ENCODE measurements around the gene TENM4.

TENM4 gene

DNA sequence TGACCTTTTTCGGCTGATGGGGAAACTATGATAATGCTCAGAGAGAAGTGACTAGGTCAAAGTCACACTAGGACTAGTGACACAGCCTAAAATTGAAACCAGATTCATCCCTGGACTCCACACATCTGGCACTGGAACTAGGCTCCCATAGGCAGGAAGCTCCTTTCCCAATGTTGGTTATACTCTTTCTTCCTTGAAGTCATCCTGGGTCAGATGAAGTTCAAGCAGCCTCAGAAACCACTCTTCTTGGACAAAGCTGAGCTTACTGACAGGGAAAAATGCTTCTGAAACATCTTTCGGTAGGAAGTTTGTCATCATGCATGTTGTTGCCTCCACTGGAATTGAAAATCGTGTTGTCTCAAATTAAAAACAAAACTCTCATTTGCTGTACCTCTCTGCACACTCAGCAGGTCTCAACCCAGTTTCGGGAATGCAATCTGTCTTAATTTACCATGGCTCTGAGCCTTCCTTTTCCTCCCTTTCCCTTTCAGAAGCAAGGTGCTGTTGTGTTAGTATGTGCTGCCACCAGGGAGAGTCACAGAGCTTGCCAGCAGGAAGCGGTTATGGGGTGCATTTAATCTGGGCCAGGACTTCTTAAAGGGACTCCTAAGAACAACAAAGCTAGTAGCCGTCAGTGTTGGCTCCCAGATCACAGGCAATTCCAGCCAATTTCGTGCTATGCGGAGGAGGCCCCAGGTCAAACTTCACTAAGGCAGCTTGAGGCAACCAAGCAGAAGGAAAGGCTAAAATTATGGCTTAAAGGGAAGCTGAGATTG lies 384.8 kb downstream of the TENM4 start:
- no peak for DNase-seq (ENCODE audit: low spot score)

DNA sequence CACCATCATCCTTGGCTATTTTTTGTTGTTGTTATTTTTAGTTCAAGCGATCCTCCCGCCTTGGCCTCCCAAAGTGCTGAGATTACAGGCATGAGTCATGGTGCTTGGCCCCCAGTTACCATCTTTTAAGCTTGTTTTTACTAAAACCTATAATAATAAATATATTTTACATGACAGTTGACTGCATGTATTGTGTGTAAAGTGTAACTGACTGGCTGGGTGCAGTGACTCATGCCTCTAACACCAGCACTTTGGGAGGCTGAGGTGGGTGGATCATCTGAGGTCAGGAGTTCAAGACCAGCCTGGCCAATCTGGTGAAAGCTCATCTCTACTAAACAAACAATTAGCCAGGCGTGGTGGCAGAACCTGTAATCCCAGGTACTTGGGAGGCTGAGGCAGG lies 386.2 kb downstream of the TENM4 start:
- DNase-seq (ENCODE audit: low spot score), result no peak

- no peak for DNase-seq (ENCODE audit: low spot score)
Observed at GRCh38 chr11:79052544-79052943, 388.3 kb downstream of the TENM4 start.

DNA sequence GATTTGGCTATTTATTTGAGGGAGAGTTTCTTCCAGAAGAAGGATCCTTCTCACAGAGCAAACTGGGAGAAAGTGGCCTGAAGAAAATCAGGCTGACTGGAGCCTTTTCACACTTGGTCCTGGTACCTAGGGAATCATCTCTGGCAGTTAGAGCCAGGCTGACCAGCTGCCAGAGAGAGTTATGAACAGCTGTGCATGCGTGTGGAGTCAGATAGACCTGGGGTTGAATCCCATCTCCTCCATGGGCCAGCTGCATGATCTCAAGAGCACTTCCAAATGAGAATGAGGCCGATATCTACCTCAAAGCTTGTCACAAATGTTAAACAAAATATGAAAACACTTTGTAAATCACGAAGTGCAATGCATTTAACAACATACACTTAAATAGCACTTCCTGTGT lies 390.0 kb downstream of the TENM4 start:
- DNase-seq (ENCODE audit: low spot score), result no peak

- DNase-seq (ENCODE audit: low spot score), result no peak
Observed at GRCh38 chr11:79049741-79050179, 391.1 kb downstream of the TENM4 start.

GRCh38 chr11:79047980-79048379 lies 392.9 kb downstream of the TENM4 start:
- no peak for DNase-seq (ENCODE audit: low spot score)

DNA sequence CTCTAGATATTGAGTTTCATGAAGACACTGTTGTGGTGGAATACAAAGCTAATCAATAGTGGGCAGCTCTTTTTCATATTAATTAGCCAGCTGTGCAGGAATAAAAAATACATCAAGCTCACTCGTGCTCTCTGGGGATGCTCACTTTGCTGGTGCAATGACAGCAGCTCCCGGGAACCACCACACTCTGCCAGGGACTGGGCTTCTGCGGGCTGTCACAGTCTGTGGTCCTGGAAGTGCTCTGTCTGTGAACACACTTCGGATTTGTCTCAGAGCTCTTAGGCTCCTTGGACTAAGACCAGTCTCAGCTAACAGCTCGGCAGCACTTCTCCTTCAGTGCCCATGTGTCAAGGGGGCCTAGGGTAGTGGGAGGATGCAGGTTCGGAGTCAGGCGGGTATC lies 393.5 kb downstream of the TENM4 start:
- no peak for DNase-seq (ENCODE audit: low spot score)

DNA sequence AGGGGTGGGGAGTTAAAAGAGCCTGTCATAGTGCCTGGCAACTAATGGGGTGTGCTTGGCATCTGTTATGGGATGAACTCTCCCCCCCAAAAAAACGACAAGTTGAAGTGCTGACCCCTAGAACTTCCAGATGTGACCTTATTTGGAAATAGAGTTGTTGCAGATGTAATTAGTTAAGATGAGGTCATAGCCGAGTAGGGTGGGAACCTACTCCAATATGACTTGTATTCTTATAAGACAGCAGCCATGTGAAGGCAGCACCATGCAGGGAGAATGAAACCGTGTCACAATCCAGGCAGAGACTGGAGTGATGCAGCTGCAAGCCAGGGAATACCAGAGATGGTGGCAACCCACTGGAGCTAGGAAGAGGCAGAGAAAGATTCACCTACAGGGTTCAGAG lies 394.5 kb downstream of the TENM4 start:
- DNase-seq (ENCODE audit: low spot score), result no peak

DNA sequence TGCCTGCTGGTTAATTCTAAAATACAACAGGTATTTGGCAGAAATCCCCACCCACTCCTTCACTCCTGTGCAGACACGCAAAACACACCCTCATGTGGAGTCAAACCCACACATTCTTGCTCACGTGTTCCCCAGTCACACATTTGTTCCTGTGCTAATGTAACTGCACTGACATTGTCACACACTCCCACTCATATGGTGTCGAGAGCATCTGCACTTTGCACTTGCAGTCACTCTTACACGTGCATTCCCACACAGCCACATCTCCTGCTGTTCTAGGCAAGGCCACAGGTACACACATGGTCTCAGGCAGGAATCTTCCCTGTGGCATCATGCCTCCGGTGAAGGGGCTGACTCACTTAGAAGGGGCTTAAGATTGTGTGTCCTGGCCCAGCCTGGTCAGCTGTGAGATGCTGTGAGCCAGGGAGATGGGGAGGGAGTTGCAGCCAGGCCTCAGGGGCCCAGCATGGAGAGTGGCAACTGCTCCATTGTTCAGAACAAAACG lies 395.0 kb downstream of the TENM4 start:
- no peak for DNase-seq (ENCODE audit: low spot score)

DNA sequence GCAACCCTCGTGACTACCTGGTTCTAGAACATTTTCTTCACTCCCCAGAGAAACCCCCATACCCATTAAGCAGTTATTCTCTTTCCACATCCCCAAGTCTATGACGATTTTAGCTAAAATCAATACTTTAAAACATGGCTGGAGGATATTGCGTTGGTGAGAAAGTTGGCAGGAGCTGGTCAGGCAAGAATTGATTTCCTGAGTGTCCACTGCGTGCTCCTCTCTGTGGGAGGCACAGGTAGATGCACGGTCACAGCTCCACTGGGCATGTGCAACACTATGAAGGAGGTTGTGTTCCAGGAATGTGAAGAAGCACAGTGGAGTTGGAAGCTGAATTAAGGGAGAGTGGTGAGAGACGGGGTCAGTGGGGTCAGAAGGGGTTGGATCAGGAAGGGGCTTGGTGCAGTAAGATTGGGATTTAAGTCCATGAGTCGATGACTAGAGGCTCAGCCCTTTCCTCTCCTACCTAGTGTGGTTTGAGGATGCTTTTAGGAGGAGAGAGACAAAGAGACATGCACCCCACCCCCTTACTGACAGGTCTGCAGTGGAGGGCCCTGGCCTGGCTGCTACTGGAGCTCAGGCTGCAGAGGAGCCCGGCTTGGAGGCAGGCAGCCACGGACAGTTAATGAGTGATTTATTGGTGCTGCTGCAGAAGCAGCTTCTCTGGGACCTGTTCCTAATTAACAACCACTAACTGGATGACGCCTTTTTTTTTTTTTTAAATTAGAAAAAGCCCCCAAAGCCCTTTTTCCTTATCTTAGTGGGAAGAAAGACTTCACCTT lies 395.6 kb downstream of the TENM4 start:
- no peak for DNase-seq (ENCODE audit: low spot score)

- no peak for DNase-seq (ENCODE audit: low spot score)
Observed at GRCh38 chr11:79044201-79044600, 396.6 kb downstream of the TENM4 start.

DNA sequence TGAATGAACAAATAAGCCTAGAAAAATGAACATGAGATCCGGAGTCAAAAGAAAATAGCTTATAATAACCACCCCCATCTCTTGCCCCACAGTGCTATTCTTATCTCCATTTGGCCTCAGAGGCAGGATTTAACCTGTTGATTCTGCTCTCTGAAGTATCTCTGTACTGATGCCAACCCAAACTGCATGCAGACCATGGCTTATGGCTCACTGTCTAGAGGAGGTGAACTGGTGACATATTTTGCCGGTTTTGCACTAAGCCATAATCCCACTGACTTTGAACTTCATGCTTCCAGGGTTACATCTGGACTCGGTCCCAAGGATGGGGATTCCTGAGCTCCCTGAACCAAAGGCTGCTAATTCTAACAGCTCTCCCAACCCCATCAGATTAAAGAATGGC lies 397.1 kb downstream of the TENM4 start:
- no peak for DNase-seq (ENCODE audit: low spot score)

GRCh38 chr11:79042824-79043223 lies 398.0 kb downstream of the TENM4 start:
- DNase-seq (ENCODE audit: low spot score), result no peak

DNA sequence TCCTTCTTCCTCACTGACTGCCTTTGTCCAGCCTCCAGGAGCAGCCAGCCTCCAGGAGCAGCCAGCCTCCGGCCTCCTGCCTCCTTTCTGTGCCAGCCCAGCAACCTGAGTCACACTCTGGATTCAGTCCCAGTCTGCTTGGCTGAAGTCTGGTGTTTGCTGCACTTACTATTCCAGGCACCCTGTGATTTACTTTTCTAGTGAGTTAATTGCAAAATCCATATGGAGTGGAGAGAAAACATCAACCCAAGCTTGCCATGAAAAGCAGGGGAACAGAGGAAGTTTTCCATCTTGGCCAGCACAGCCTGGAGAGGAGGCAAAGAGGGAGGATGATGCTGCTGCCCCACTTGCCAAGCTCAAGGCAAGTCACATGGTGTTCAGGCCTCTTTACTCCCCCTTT lies 400.5 kb downstream of the TENM4 start:
- DNase-seq (ENCODE audit: low spot score), result no peak

GRCh38 chr11:79039122-79039521 lies 401.7 kb downstream of the TENM4 start:
- no peak for DNase-seq (ENCODE audit: low spot score)

DNA sequence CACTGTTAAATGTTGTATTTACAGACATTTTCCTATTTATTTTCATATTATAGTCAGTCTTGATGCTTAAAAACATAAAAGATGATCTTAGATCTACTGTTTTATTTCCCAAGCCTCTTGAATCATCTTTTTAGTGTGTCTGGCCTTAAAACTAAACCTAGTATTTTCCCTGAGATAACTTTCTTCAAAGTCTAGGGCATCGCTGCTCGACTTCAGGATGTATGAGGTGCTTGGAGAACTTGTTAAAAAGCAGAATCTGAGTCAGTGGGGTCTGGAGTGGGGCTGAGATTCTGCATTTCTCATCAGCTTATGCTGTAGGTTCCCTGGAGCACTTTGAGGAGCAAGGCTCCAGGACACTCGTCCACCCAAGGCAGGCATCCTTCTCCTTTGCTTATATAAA lies 404.9 kb downstream of the TENM4 start:
- DNase-seq (ENCODE audit: low spot score), result no peak

DNA sequence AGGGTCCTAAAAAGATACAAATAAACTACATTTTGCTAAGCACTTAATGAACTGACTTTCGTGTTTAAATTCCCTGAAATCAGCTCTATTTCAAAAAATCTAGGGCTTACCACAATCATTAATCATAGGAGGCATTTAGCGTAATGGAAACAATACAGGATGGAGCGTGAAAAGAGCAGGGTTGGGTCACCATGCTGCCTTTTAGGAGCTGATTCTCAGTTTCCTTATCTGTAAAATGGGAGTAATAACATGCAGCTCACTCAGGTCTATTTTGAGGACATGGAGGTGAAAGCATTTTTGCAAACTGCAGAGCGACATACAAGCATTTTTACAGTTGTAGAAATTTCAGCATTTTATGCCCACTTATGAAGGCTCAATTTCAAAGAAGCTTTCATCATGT lies 407.0 kb downstream of the TENM4 start:
- DNase-seq (ENCODE audit: low spot score), result no peak

DNA sequence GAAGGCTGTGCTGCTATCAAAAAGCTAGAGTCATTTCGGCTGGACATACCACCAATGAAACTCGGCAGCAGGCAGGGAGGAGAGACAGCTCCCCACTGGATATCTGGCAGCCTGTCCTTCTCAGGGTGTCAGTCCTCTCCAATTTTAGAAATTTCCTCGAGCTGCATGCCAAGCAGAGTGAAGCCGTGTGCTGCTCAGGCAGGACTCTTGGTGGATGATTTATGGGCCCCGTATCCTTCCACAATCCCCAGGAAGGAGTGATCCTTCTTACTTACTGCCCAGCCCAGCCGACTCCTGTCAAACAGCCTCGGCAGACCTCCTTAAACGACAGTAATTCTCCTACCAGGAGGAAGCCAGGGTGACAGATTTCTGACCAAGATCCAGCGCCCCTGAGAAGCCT lies 410.4 kb downstream of the TENM4 start:
- no peak for DNase-seq (ENCODE audit: low spot score)

DNA sequence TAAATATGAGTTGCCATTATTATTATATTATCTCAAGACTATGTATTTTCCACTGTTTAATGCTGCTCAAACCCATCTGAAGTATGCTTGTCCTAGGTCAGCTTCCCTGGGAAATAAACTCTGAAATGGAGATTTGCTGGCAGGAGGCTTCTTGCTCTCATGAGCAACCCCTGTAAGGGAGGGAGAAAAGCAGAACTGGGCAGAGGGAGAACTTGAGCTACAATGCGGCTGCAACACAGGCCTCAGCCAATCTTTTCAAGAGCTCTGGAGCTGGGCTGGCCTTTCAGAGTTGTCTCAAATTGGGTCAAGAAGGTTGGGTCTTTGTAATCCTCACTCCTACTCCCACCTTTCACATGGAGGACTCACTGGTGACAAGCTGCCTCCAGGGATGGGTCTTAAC lies 412.6 kb downstream of the TENM4 start:
- DNase-seq (ENCODE audit: low spot score), result no peak

DNA sequence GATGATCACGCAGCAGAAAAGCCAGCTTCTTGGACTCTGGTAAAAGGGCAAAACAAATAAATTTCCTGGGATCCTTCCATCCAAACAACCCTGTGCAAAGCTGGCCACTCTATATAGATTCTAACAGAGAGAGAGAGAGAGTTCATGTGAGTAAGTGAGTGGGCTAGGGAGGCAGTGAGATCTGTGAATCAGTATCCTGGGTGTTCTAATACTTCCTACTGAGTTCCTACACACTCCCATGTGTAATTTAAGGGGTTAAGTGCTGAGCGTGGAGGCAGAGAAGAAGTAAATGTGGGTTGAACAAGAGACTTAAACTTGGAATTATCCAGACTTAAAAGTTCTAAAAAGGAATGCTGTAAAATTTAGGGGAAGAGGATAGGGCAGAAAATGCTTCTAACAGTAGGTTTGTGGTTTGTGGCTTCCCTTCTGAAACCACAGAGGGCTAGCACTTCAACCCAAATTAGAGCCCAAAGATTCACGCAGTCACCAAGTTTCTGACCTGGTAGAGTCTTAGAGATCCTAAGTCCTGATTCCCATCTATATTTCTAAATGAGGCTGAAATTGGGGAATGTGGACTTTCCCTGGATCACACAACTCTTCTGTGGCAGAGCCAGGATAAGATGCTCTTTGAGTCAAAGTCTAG lies 413.9 kb downstream of the TENM4 start:
- DNase-seq (ENCODE audit: low spot score), result no peak

DNA sequence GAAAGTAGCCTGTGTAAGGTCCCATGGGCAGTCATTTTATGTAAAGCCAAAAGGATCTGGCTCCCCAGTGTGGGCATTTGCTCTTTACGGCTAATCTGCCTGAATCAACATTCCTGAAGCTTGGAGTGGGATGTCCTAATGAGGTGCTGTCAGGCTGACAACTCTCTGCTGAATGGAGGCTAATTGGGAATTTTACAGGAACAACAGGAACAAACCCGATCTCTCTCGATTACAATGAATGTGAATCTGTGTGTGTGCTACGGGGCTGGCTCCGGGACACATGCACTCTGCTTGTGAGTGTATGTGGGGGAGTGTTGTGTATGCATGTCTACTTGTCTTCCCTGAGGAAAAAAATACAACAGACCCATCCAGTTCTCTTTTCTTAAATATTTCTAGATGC lies 415.2 kb downstream of the TENM4 start:
- no peak for DNase-seq (ENCODE audit: low spot score)

- DNase-seq (ENCODE audit: low spot score), result no peak
Observed at GRCh38 chr11:79025097-79025496, 415.7 kb downstream of the TENM4 start.

- no peak for DNase-seq (ENCODE audit: low spot score)
Observed at GRCh38 chr11:79022265-79022664, 418.6 kb downstream of the TENM4 start.
